ENCODE results near the gene NUDT1.

Gene NUDT1

DNA sequence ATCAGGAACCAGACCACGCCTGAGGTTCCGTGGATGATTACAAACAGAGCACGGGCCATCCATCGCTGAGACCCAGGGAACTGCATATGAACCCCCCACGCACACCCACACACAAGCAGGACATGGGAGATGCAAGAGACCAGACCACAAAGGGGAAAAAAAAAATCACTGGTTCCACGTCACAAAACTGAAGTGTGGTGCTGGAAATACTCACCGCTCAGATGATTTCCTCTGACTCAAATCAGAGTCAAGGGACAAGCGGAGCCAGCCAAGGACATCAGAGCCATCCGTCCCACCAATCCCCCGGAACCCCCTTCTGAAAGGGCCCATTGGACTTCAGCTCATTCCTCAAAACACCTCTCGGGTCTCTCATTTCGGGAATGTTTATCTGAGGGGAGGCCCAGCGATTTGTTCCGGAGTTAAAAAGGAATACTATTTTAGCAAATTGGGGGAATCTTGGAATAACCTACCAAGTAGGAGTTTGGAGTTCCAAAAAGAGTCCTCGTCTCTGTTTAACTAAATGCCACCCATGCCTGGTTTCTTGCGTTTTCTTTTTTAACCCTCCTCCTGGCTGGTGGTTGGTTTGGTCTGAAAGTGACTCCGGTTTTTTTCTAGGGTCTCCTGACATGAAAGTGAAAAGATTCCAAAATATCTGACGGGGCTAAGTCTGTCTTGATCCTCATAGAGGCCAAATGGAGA is 57.3 kb downstream of the NUDT1 start:
- ATAC-seq: peak; percentile 78
- peak; percentile 71 for DNase-seq

DNA sequence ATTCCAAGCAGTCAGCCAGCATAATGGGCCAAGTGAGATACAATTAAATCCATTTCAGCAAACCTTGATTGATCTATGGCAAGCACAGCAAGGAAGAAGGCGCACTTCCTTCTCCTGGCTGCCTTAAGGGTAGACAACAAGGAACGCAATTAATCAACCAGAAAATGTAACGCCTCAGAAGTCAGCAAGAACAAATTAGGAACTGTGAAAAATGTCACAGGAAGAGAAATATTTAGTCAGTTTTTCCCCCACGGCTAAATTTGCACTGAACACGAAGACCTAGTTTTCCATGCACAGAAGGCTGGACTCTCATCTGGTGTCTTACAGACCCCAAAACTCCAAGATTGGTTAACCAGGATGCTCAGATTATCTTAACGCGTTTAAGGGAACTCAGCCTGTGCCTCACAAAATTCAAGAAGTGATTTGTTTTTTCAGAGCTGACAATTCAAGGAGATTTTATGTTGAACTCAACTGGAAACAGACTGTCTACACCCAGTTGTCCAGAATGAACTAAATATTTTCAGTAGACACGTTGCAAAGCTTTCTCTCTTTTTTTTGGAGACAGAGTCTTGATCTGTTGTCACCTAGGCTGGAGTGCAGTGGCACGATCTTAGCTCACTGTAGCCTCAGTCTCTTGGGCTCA is 58.0 kb downstream of the NUDT1 start:
- DNase-seq (no peak), ATAC-seq (peak; percentile 38)
